HepG2 (cell line): ENCODE results near the gene GOT1. TPM values are rescaled to one million over a fixed set of nuclear protein-coding genes. Genes with fewer than 3 reads are reported as not detected.

Source experiments
- ELF3 ChIP-seq: IDR thresholded peaks from 2 replicates; pipeline ENCODE4 v1.6.1; 2016; ENCODE audit warnings: missing genetic modification reagents, missing compliant biosample characterization
- KAT8 ChIP-seq: IDR thresholded peaks from 2 replicates; pipeline ENCODE4 v1.6.1; 2016; ENCODE audit warnings: missing genetic modification reagents, missing compliant biosample characterization
- MAFG ChIP-seq: sonication (generic); formaldehyde crosslinking; IDR thresholded peaks from 2 replicates; pipeline ENCODE4 v1.5.1; 2020; ENCODE audit warnings: mild to moderate bottlenecking, missing genetic modification reagents
- MLXIP ChIP-seq: sonication (generic); formaldehyde crosslinking; IDR thresholded peaks from 2 replicates; pipeline ENCODE4 v1.9.0; 2021; ENCODE audit warnings: missing genetic modification reagents, borderline replicate concordance
- NFKBIZ ChIP-seq: IDR thresholded peaks from 2 replicates; pipeline ENCODE4 v1.6.1; 2018; ENCODE audit warnings: missing genetic modification reagents, missing compliant biosample characterization
- NRL ChIP-seq: sonication (generic); formaldehyde crosslinking; IDR thresholded peaks from 2 replicates; pipeline ENCODE4 v1.5.0; 2020; ENCODE audit warnings: missing genetic modification reagents, mild to moderate bottlenecking, moderate library complexity, borderline replicate concordance
- PAF1 ChIP-seq: IDR thresholded peaks from 2 replicates; pipeline ENCODE4 v1.6.1; 2016; ENCODE audit warnings: missing genetic modification reagents, missing compliant biosample characterization
- PATZ1 ChIP-seq: sonication (generic); formaldehyde crosslinking; IDR thresholded peaks from 2 replicates; pipeline ENCODE4 v1.4.0; 2020; ENCODE audit warnings: missing genetic modification reagents
- POLR2A ChIP-seq, 2 experiments: IDR thresholded peaks; 2 replicates each; pipeline ENCODE4 v1.6.1; 2011; ENCODE audit warnings: low read depth in 2 of 2, low read length in 2 of 2, mild to moderate bottlenecking in 1 of 2, moderate library complexity in 1 of 2; ENCODE audit not compliant: insufficient read depth in 1 of 2
- PREB ChIP-seq: sonication (generic); formaldehyde crosslinking; IDR thresholded peaks from 2 replicates; pipeline ENCODE4 v1.4.0; 2020; ENCODE audit warnings: missing genetic modification reagents
- USF2 ChIP-seq, 2 experiments: sonication (generic) in 1 of 2; formaldehyde crosslinking in 1 of 2; IDR thresholded peaks; 2 replicates each; pipeline versions ENCODE4 v1.5.1 to v1.6.1; 2011 to 2020; ENCODE audit warnings: borderline replicate concordance in 1 of 2, low read depth in 1 of 2, low read length in 1 of 2, mild to moderate bottlenecking in 1 of 2, missing genetic modification reagents in 1 of 2, moderate library complexity in 1 of 2
- ZFP37 ChIP-seq: sonication (generic); formaldehyde crosslinking; IDR thresholded peaks from 2 replicates; pipeline ENCODE4 v1.4.0; 2020; ENCODE audit warnings: missing genetic modification reagents, borderline replicate concordance
- ZFP82 ChIP-seq: sonication (generic); formaldehyde crosslinking; IDR thresholded peaks from 2 replicates; pipeline ENCODE4 v1.5.1; 2020; ENCODE audit warnings: mild to moderate bottlenecking, missing genetic modification reagents, borderline replicate concordance
- ZNF44 ChIP-seq: sonication (generic); formaldehyde crosslinking; IDR thresholded peaks from 2 replicates; pipeline ENCODE4 v1.5.1; 2020; ENCODE audit warnings: mild to moderate bottlenecking, missing genetic modification reagents
- ZNF564 ChIP-seq: sonication (generic); formaldehyde crosslinking; IDR thresholded peaks from 2 replicates; pipeline ENCODE4 v1.8.1; 2023; ENCODE audit warnings: mild to moderate bottlenecking, missing genetic modification reagents
- ZNF790 ChIP-seq: sonication (generic); formaldehyde crosslinking; IDR thresholded peaks from 2 replicates; pipeline ENCODE4 v1.8.0; 2022; ENCODE audit warnings: missing genetic modification reagents, mild to moderate bottlenecking, borderline replicate concordance
- ZXDC ChIP-seq: sonication (generic); formaldehyde crosslinking; IDR thresholded peaks from 2 replicates; pipeline ENCODE4 v1.5.0; 2020; ENCODE audit warnings: mild to moderate bottlenecking, missing genetic modification reagents
- polyA plus RNA-seq, 8 experiments: library from polyadenylated mRNA; depleted of rRNA in 3 of 8; stranded (reverse) in 7 of 8; unstranded in 1 of 8; fragments of >200 nt; fragmentation: Illumina TruSeq in 4 of 8; extraction: Trizol in 4 of 8; gene quantifications; 2 replicates each; pipeline versions ENCODE4 v1.2.1 to v1.2.3, GENCODE V29; 2011 to 2016; ENCODE audit warnings: low read depth in 4 of 8, missing spikeins in 1 of 8, mixed read lengths in 1 of 8; ENCODE audit not compliant: insufficient read depth in 1 of 8
- total RNA-seq, 5 experiments: library from RNA; depleted of rRNA; stranded (reverse); fragments of >200 nt; fragmentation: Illumina TruSeq; extraction: Trizol; gene quantifications; 2 replicates each; pipeline ENCODE4 v1.2.3, GENCODE V29; 2016; ENCODE audit warnings: low read depth in 1 of 5

GOT1 gene
- total and polyA plus RNA-seq, 2 of the 13 experiments (the other 11 are each of a cell fraction or from before 2014, with no cell fraction given): 81.2 to 102 TPM

GRCh38 chr10:99421233-99421739, 9.1 kb downstream of the GOT1 start (continued):
- no peak for TF ChIP-seq USF2 (IDR thresholded peaks at IDR 0.05; ENCODE audit: low read depth, low read length)
- TF ChIP-seq USF2 (CRISPR knock-in tag; IDR thresholded peaks at IDR 0.05; ENCODE audit: borderline replicate concordance): no peak
- peak; percentile 98 for TF ChIP-seq ELF3
- TF ChIP-seq ZNF564 (CRISPR knock-in tag): no peak
- no peak; the same call in 1 of the 2 replicates for TF ChIP-seq PAF1 (CRISPR knock-in tag)
- no peak for TF ChIP-seq ZFP82 (CRISPR knock-in tag)
- TF ChIP-seq ZNF790 (CRISPR knock-in tag): no peak; the same call in 1 of the 2 replicates
- TF ChIP-seq NRL (CRISPR knock-in tag): no peak
- no peak for TF ChIP-seq MAFG (CRISPR knock-in tag)
- no peak for TF ChIP-seq MLXIP (CRISPR knock-in tag)
- peak; percentile 68; the same call in 1 of the 2 replicates for TF ChIP-seq KAT8
- TF ChIP-seq ZNF44 (CRISPR knock-in tag): no peak
- no peak for TF ChIP-seq ZXDC
- TF ChIP-seq PATZ1 (CRISPR knock-in tag): peak; percentile 35; the same call in 1 of the 2 replicates
- TF ChIP-seq NFKBIZ (CRISPR knock-in tag): peak; percentile 85; the same call in 1 of the 2 replicates
- TF ChIP-seq POLR2A (IDR thresholded peaks at IDR 0.05; ENCODE audit: insufficient read depth in 1 of 2, low read depth in 2 of 2, low read length in 2 of 2): no peak
- no peak for TF ChIP-seq ZFP37 (CRISPR knock-in tag)
- TF ChIP-seq PREB: no peak
